K562 (cell line): ENCODE data around the gene CD48. TPM values are rescaled to one million over a fixed set of nuclear protein-coding genes. Genes with fewer than 3 reads are reported as not detected.

Experiments used
- GTF2E2 ChIP-seq: fragments of 200-800 bp; sonication (Bioruptor generic); IDR thresholded peaks from 2 replicates; pipeline ENCODE4 v1.6.1; 2016; ENCODE audit warnings: missing genetic modification characterization, missing compliant biosample characterization
- ZNF507 ChIP-seq: conservative IDR thresholded peaks from 2 replicates; pipeline ENCODE4 v1.6.1; 2017; ENCODE audit warnings: missing genetic modification characterization, missing compliant biosample characterization
- polyA plus RNA-seq, 8 experiments: library from polyadenylated mRNA; depleted of rRNA in 4 of 8; stranded (reverse) in 5 of 8; unstranded in 3 of 8; fragments of >200 nt; fragmentation: Nextera tagmentation in 2 of 8; fragmentation: Illumina TruSeq in 1 of 8; extraction: Ambion mirVana in 2 of 8; extraction: Trizol in 1 of 8; gene quantifications; 2 replicates each; pipeline versions ENCODE4 v1.2.1 to v1.2.3, GENCODE V29; 2011 to 2014; ENCODE audit warnings: inconsistent platforms in 1 of 8, missing spikeins in 1 of 8
- total RNA-seq, 7 experiments: library from RNA; depleted of rRNA in 6 of 7; stranded (reverse); fragments of >200 nt in 6 of 7; fragmentation: Illumina TruSeq in 2 of 7; extraction: Trizol in 2 of 7; gene quantifications; 2 replicates each; pipeline versions ENCODE4 v1.2.1 to v1.2.3, GENCODE V29; 2011 to 2021; ENCODE audit warnings: low replicate concordance in 1 of 7
- TF ChIP-seq, protein P1 (sequence below): fragments of 250-450 bp; sonication (Bioruptor Pico); IDR thresholded peaks from 2 replicates; pipeline ENCODE4 v1.4.0; 2020; ENCODE audit warnings: mild to moderate bottlenecking, moderate library complexity
- TF ChIP-seq, protein P2 (sequence below): fragments of 250-450 bp; sonication (Bioruptor Pico); IDR thresholded peaks from 2 replicates; pipeline ENCODE4 v1.4.0; 2020
- TF ChIP-seq, protein P3 (sequence below): fragments of 250-450 bp; sonication (Bioruptor Pico); IDR thresholded peaks from 2 replicates; pipeline ENCODE4 v1.5.0; 2021; ENCODE audit warnings: mild to moderate bottlenecking, moderate library complexity

The CD48 gene
- total and polyA plus RNA-seq, 9 of the 15 experiments (the other 6 are each of a cell fraction or from before 2014, with no cell fraction given) = 0.10 to 0.42 (median 0.29) TPM; not detected in 3

DNA sequence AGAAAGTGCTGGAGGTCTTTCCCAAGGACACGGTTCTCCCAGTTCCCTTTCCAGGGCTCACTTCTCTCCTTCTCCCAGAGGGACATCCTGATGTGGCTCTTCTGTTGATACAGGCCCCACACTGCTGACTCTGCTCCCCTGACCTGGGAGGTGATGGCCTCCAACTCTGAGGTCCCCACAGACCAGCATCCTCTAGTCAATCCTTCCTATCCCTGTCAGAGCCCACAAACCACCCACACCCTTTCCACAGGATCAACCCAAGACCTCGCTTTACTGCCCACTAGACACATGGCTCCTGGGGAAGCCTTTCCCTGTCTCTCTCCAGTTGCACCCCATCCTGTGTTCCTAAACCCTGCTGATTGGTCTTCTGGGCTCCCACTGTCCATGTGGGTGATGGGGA lies 39.0 kb upstream of the CD48 start (continued):
- TF ChIP-seq, protein P1, sequence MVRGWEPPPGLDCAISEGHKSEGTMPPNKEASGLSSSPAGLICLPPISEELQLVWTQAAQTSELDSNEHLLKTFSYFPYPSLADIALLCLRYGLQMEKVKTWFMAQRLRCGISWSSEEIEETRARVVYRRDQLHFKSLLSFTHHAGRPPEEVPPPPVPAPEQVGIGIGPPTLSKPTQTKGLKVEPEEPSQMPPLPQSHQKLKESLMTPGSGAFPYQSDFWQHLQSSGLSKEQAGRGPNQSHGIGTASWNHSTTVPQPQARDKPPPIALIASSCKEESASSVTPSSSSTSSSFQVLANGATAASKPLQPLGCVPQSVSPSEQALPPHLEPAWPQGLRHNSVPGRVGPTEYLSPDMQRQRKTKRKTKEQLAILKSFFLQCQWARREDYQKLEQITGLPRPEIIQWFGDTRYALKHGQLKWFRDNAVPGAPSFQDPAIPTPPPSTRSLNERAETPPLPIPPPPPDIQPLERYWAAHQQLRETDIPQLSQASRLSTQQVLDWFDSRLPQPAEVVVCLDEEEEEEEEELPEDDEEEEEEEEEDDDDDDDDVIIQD (CRISPR knock-in tag) = no peak
- TF ChIP-seq GTF2E2 (tag) = no peak
- TF ChIP-seq, protein P2, sequence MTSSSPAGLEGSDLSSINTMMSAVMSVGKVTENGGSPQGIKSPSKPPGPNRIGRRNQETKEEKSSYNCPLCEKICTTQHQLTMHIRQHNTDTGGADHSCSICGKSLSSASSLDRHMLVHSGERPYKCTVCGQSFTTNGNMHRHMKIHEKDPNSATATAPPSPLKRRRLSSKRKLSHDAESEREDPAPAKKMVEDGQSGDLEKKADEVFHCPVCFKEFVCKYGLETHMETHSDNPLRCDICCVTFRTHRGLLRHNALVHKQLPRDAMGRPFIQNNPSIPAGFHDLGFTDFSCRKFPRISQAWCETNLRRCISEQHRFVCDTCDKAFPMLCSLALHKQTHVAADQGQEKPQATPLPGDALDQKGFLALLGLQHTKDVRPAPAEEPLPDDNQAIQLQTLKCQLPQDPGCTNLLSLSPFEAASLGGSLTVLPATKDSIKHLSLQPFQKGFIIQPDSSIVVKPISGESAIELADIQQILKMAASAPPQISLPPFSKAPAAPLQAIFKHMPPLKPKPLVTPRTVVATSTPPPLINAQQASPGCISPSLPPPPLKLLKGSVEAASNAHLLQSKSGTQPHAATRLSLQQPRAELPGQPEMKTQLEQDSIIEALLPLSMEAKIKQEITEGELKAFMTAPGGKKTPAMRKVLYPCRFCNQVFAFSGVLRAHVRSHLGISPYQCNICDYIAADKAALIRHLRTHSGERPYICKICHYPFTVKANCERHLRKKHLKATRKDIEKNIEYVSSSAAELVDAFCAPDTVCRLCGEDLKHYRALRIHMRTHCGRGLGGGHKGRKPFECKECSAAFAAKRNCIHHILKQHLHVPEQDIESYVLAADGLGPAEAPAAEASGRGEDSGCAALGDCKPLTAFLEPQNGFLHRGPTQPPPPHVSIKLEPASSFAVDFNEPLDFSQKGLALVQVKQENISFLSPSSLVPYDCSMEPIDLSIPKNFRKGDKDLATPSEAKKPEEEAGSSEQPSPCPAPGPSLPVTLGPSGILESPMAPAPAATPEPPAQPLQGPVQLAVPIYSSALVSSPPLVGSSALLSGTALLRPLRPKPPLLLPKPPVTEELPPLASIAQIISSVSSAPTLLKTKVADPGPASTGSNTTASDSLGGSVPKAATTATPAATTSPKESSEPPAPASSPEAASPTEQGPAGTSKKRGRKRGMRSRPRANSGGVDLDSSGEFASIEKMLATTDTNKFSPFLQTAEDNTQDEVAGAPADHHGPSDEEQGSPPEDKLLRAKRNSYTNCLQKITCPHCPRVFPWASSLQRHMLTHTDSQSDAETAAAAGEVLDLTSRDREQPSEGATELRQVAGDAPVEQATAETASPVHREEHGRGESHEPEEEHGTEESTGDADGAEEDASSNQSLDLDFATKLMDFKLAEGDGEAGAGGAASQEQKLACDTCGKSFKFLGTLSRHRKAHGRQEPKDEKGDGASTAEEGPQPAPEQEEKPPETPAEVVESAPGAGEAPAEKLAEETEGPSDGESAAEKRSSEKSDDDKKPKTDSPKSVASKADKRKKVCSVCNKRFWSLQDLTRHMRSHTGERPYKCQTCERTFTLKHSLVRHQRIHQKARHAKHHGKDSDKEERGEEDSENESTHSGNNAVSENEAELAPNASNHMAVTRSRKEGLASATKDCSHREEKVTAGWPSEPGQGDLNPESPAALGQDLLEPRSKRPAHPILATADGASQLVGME (CRISPR knock-in tag) = no peak
- no peak for TF ChIP-seq ZNF507 (tag)
- TF ChIP-seq, protein P3, sequence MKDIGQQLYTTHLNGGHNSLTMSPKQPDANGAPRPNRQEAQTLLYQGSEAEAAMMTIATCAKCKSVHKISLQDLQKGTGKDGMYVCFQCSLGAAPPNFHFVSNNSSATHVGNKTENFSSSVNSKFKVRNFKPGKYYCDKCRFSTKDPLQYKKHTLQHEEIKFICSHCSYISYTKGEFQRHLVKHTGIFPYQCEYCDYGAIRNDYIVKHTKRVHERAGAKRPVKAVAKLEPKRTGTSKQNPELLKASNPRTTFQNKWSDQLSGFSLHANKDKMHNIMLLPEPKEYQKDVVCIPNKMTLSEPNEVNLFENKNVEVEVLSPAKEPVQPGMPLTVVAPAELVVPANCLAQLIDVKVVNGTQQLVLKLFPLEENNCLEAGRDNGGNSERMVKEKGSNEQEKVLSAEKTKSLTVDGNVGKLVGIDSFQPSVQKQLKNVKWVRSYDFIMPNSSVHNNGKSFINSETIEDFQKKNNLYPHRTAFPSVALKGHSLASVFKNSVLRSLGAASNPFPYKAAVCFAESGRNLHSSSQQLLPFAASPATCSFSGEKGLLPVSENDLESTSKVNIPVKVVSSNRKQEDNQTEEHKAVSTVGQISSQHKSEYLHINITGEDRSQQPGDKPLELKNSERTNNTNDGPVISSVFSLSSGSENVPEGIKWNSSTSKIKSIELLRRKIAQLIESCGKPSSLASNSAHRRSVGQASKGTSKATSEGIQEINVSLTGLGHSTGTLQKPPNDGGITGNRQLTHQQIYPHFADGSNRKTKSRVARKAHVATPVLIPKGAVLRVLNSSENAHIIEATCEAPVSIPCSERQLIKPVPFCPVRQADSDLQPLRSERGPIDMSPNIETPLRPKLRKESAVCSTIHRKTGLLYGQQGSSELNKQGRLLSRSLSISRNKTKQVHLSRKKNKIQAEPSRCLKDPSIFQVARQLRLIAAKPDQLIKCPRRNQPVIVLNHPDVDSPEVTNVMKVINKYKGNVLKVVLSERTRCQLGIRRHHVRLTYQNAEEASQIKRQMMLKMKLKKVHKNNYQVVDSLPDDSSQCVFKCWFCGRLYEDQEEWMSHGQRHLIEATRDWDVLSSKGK (CRISPR knock-in tag) = no peak
